ENCODE results near the gene SP110. TPM values are rescaled to one million over a fixed set of nuclear protein-coding genes. Genes with fewer than 3 reads are reported as not detected.

The SP110 gene
- total and polyA plus RNA-seq, 2 of the 8 experiments (the other 6 are each of a cell fraction or from before 2014, with no cell fraction given), result 3.1 to 7.1 TPM

DNA sequence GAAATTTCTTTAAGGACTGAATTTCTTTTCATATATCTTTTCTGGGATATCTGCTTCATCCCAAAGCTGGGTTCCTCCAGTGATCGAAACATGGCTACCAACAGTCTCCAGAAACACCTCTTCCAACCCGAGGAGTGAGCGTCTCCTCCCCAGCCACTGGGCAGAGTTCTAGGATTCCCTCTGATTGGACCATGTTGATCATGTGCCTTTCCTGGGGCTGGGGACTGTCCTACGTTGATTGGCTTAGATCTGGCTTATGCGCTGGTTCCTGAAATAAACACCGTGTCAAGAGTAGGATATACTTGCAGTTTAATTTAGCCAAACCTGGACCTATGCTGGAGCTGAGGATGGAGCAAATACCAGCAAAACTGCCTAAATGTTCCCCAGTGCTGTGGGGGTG lies 95.5 kb downstream of the SP110 start:
- ChIA-PET POLR2A (ENCODE audit: partially characterized antibody) (no interaction called here), CTCF (ENCODE audit: partially characterized antibody) (no interaction called here)
- Histone ChIP-seq H2BK15ac (ENCODE audit: low read length) (no peak overlapping the region), H3K4me1 (replicated peaks in 1 of 4; ENCODE audit: control insufficient read depth in 3 of 4, insufficient read depth in 4 of 4, low read length in 3 of 4) (no peaks in the 10 kb centered on the region), H4K91ac (replicated peaks; ENCODE audit: insufficient read length, low read length) (no peak overlapping the region), H3K27ac (ENCODE audit: low read depth, low read length) (no peak overlapping the region), H4K20me1 (replicated peaks in 1 of 2; ENCODE audit: control insufficient read depth in 1 of 2, insufficient read depth in 2 of 2, low read length in 2 of 2) (no peaks in the 10 kb centered on the region), H3K4ac (replicated peaks; ENCODE audit: insufficient read length, low read depth, low read length) (no peak overlapping the region), H3K79me2 (ENCODE audit: control insufficient read depth in 1 of 2, insufficient read depth in 2 of 2, low read length in 2 of 2) (no peaks in the 10 kb centered on the region), H3K4me3 (ENCODE audit: extremely low read depth in 1 of 4, insufficient read depth in 2 of 4, low read depth in 3 of 4, low read length in 4 of 4) (no peak overlapping the region), H3K23me2 (ENCODE audit: low read depth, low read length) (no peaks in the 10 kb centered on the region), H3K27me3 (replicated peaks in 1 of 4; ENCODE audit: control insufficient read depth in 3 of 4, extremely low read depth in 1 of 4, insufficient read depth in 3 of 4, low read length in 3 of 4) (no peaks in the 10 kb centered on the region), H3K36me3 (ENCODE audit: control insufficient read depth in 2 of 4, insufficient read depth in 4 of 4, low read length in 3 of 4) (no peaks in the 10 kb centered on the region), H3K23ac (ENCODE audit: insufficient read length) (no peak overlapping the region), H4K5ac (ENCODE audit: insufficient read length, low read depth, low read length) (no peak overlapping the region), H4K8ac (ENCODE audit: extremely low read depth, insufficient read depth, low read length) (no peak overlapping the region), H2AK5ac (ENCODE audit: low read depth, low read length) (no peak overlapping the region), H2BK12ac (ENCODE audit: low read depth, low read length) (no peak overlapping the region), H2BK20ac (ENCODE audit: low read length) (no peak overlapping the region), H3K4me2 (ENCODE audit: insufficient read depth in 1 of 2, low read depth in 2 of 2, low read length in 2 of 2) (no peak overlapping the region), H3K18ac (ENCODE audit: extremely low read depth, low read length) (no peak overlapping the region), H3K9ac (replicated peaks in 1 of 4; ENCODE audit: extremely low read depth in 1 of 4, low read depth in 3 of 4, low read length in 3 of 4) (no peak overlapping the region), H2BK120ac (replicated peaks; ENCODE audit: low read depth, low read length) (no peak overlapping the region), H3K56ac (replicated peaks; ENCODE audit: insufficient read length, low read depth, low read length) (no peak overlapping the region), H3K79me1 (ENCODE audit: low read depth, low read length) (no peaks in the 10 kb centered on the region), H3K14ac (ENCODE audit: insufficient read length) (no peak overlapping the region), H2BK5ac (ENCODE audit: low read depth, low read length) (no peak overlapping the region), H3K9me3 (ENCODE audit: insufficient read depth in 2 of 2, low read depth in 1 of 2, low read length in 1 of 2) (0 out of 4 replicates have a peak, but pooled peaks cover 0 to 9% of the 10 kb centered on the region in 2 experiments), H2AFZ (ENCODE audit: low read length) (peak overlapping the region; percentile 60; the same call in 1 of the 2 replicates)
- WGBS, 2 experiments (ENCODE audit: extremely low coverage in 1 of 2, insufficient coverage in 1 of 2, insufficient read length in 1 of 2, insufficient replicate concordance in 2 of 2, low coverage in 1 of 2, low lambda C conversion rate in 2 of 2, missing lambda C conversion rate in 1 of 2), result 93% methylated on average over 6 of the region's 6 CpGs; no CpG with 5 or more reads in 1 of the 2 experiments
- FAIRE-seq, result no peak
- DNase-seq (ENCODE audit: low read depth in 1 of 2, low spot score in 2 of 2), result no peak
- no peak for TF ChIP-seq EGR1 (IDR thresholded peaks at IDR 0.05; ENCODE audit: borderline replicate concordance, low read depth, low read length)
- no peak for TF ChIP-seq YY1 (IDR thresholded peaks at IDR 0.05; ENCODE audit: low read depth, low read length)
- TF ChIP-seq BCL11A (IDR thresholded peaks at IDR 0.05; ENCODE audit: low read depth in 2 of 2, low read length in 2 of 2), result no peak
- no peak for TF ChIP-seq BRCA1 (IDR thresholded peaks at IDR 0.05; ENCODE audit: low read depth, low read length)
- no peak for TF ChIP-seq EZH2 (IDR thresholded peaks at IDR 0.05; ENCODE audit: low read depth, low read length, severe bottlenecking)
